Measurements from ENCODE around the gene UBQLNL.

- TF ChIP-seq REST (IDR thresholded peaks at IDR 0.05; ENCODE audit: insufficient read depth in 1 of 2, low read depth in 2 of 2, low read length in 2 of 2) (no peak), POLR2AphosphoS5 (IDR thresholded peaks at IDR 0.05; ENCODE audit: low read depth, low read length) (no peak), SIN3A (IDR thresholded peaks at IDR 0.05; ENCODE audit: borderline replicate concordance, insufficient read depth, low read length) (no peak), TAF1 (IDR thresholded peaks at IDR 0.05; ENCODE audit: borderline replicate concordance, insufficient read depth, low read length) (no peak), FOXP2 (optimal IDR thresholded peaks at IDR 0.05; ENCODE audit: borderline replicate concordance, extremely low read depth, extremely low read length, insufficient read depth) (no peak)
Observed at GRCh38 chr11:5553343-5553742, 36.8 kb upstream of the UBQLNL start.

Measured in PFSK-1 (cell line).